ENCODE data around the gene SLC6A17. TPM values are rescaled to one million over a fixed set of nuclear protein-coding genes. Genes with fewer than 3 reads are reported as not detected.
A peak's percentile ranks its signal among the peaks of the same experiment; 100 is the strongest.

SLC6A17 gene
- total RNA-seq, result under 0.01 TPM in 1 of 2 replicates, not detected in the other

DNA sequence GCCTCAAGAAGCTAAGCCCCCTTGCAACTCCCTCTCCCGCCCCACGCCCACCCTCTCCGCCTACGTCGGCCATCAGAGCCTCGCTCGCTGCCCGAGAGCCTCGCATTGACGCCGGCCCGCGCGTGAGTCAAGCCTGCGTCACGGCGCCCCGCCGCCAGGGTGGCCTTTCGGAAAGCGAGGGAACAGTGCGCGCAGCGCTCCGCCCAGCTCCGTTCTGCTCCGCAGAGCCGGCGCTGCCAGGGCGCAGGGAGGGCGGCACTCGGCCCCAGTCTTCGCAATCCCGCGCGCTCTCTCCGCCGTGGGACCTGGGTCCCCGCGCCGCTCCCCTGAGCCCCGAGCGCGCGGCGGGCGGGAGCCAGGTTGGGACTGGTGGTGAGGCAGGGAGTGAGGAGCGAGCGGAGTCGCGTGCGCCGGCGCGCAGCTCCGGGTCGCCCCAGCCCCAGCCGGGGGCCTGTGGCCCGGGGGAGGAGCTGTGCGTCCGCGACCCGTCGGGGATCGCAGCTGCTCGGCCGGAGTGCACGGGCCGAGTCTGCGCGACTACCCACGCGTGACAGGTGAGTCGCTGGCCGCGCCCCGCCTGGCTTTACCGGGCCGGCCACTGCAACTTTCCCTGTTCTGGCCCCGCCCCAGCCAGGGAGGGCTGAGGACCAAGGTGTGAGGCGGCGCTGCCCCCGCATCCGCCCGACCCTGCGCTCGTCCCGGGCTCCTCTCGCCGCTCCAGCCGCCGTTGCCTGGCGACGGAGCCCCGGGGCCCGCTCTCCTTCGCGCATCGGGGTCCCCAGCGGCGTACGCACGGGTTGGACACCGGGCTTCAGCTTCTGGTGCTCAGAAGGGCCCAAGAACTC lies at the start of gene SLC6A17:
TSS of gene SLC6A17 (plus strand) at position 165 of the 845 bp plus-strand sequence. CDS start 16,436 bp downstream, outside the sequence.
- no peak for DNase-seq (ENCODE audit: low read depth, low spot score)

DNA sequence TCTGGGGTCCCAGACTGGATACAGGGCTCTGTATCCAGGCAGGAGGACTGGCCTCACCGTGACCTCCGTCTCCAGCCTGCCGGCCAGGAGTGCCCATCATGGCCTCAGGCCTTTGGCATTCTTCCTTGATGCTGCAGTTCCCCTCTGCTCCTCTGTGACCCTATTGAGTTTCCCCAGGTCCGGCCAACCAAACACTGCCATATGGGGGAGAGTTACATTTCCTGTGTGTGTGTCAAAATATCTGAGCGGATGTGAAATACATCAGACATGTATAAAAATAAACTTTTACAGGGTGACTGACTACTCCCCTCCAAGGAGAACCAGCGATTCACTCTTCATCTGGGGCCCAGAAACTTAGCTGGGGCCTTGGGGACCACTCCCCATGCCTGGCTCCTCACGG lies 48.2 kb upstream of the SLC6A17 start:
- no peak for DNase-seq (ENCODE audit: low read depth, low spot score)

DNA sequence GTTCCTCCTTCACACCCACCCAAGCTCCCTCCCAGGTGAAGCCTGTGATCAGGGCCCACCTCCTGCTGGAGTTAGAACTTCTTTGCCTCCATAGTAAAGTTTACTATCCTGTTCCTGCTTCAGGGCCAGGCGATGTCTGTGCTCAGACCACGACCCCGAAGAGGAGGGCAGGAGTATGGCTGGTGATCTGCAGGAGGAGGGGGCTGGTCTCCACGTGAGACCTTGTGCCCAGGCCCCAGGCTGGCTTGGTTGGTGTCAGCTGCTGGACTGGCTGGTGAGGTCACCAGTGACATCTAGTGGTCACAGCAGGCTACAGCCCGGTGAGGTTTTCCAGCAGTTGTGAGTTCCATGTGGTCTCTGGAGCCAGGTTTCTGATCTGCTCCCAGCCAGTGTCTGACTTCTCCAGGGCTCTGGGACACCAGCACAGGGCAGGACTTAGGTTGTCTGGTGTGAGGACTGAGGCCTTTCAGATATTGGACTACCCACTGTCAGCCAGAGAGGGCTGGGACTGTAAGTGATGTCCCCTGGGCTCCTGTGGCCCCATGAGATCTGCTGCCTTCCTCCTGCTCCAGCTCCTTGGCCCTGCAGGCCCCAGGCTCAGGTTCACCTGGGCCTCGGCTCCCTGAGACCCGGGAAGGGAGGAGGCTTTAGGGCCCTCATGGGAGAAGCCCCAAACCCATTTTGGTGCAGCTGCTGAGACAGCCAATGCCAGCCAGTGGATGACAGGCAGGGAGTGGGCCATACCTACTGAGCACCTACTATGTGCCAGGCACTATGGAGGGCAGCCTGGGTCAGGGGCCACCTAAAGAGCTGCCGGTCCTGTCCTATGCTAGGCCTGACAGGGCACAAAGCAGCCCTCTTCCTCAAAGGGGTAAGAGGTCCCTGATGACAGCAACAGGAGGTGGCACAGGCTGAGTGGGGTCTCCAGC lies 44.0 kb upstream of the SLC6A17 start:
- peak; percentile 36 for DNase-seq (ENCODE audit: low read depth, low spot score)

DNA sequence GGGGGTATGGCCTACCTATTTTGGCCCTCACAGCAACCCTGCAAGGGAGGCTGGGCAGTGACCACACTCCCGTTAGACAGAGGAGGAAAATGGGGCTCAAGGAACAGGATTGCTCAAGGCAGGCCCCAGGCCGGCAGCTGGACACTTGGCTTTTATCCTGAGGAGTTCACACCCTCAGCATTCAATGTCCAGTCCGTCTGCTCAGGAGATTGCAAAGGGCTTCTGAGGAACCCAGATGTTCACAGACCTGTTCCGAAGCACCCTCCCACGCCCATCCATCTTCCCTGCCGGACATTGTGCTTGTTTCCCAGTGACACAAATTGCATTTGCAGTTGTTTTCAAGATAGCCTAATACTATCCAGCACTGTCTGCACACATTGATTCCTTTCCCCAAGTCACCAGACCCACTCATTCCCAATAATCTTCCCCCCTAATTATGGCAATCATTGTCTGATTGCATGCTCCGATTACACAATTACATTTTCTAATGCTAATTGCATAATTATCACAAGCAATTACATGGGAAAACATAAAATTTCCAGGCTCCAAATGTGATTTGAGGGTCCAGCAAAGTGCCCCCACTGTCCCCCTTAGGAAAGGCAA lies 42.3 kb upstream of the SLC6A17 start:
- DNase-seq (ENCODE audit: low read depth, low spot score), result no peak

DNA sequence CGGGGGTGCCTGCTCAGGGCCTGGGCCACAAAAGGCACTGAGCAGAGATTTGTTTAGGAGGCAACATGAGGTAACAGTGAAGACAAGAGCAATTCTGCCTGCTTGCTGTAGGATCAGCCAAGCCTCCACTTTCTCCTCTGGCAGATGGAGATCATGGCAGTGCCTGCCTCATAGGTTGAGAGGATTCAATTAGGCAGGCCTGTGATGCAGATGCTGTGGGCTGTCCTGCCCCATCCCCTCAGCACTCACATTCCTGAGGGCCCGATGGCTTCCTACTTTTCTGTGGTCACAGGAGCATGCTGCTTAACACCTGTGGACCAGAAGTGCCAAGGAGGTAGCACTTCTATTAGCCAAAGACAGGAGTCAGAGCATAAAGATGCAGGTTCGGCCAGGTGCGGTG lies 39.2 kb upstream of the SLC6A17 start:
- DNase-seq (ENCODE audit: low read depth, low spot score), result no peak

DNA sequence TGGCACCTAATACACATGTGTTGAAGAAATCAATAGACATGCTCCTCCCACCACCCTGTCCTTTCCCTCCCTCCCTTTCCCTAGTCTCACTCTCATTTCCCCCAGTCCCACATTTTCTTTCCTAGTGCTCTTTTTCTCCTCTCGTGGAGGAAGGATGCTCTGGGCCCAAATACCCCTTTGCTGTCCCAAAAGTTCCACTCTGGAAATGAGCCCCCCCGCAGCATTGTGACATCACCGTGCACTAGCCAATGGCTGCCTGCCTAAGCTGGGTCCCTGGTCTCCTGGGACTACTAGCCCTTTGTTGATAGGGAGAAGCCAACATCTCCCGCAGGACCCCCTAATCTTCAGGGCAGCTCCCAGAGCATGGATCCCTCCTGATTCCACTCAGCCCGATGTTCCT lies 38.2 kb upstream of the SLC6A17 start, which contains the start of gene UBL4B:
TSS of gene UBL4B (plus strand) at position 301 of the 400 bp plus-strand sequence. CDS start at position 393, 92 bp downstream.
- DNase-seq (ENCODE audit: low read depth, low spot score), result no peak

DNA sequence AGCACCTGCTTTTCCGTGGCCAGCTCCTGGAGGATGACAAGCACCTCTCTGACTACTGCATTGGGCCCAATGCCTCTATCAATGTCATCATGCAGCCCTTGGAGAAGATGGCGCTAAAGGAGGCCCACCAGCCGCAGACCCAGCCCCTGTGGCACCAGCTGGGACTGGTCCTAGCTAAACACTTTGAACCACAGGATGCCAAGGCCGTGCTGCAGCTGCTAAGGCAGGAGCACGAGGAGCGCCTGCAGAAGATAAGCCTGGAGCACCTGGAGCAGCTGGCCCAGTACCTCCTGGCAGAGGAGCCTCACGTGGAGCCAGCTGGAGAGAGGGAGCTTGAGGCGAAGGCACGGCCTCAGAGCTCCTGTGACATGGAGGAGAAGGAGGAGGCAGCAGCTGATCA lies 37.6 kb upstream of the SLC6A17 start:
- no peak for DNase-seq (ENCODE audit: low read depth, low spot score)

DNA sequence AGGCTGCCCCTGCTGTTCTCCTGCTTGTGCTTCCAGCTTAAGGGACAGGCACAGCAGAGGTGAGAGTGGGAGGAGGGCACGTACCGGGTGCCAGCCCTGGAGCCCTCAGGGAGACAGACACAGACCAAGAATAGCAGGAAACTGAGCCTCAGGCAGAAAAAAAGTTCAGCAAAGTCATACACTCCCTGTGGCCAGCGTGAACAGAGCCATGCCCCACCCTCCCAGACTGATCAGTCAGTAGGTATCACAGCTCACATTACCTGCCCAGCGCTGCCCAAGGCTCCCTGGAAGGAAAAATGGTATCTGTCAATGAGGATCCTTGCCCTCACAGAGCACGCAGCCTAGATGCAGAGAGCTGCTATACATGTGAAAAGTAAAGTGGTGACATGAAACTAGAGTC lies 36.7 kb upstream of the SLC6A17 start:
- DNase-seq (ENCODE audit: low read depth, low spot score), result no peak

DNA sequence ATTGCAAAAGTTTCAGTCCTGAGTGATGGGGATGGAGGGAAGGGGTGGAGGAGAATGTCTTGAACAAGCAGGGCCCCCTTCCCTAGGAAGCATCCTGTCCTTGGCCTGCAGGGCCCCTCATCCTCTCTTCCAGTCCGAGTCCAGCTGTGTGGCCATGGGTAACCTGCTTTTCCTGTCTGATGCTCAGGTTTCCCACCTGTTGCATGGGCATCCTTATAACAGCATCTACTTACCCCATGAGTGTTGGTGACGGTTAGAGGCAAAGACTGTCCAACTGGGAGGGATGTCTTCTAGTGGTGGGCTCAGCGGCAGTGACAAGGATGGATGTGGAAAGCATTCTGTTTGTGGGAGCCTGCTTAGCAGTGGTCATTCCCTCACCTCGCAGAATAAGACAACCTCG lies 36.1 kb upstream of the SLC6A17 start:
- no peak for DNase-seq (ENCODE audit: low read depth, low spot score)

DNA sequence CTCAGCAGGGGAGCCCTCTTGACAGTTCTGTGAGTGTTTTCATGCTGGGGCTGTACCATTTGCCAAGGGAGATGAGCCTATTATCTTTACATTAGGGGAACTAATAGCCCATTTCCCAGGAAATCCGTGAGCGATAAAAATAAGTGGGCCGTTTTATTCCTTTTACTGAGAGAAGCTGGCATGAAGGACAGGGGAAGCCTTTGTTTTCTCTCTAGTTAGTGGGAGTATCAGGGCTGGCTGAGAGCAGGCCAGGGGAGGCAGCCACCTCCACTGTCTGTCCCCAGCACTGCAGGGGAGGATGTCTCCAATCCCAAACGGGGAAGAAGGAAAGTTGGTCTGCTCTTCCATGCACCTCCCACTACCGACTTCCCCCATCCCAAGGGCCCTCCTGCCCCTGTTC lies 35.5 kb upstream of the SLC6A17 start:
- no peak for DNase-seq (ENCODE audit: low read depth, low spot score)

DNA sequence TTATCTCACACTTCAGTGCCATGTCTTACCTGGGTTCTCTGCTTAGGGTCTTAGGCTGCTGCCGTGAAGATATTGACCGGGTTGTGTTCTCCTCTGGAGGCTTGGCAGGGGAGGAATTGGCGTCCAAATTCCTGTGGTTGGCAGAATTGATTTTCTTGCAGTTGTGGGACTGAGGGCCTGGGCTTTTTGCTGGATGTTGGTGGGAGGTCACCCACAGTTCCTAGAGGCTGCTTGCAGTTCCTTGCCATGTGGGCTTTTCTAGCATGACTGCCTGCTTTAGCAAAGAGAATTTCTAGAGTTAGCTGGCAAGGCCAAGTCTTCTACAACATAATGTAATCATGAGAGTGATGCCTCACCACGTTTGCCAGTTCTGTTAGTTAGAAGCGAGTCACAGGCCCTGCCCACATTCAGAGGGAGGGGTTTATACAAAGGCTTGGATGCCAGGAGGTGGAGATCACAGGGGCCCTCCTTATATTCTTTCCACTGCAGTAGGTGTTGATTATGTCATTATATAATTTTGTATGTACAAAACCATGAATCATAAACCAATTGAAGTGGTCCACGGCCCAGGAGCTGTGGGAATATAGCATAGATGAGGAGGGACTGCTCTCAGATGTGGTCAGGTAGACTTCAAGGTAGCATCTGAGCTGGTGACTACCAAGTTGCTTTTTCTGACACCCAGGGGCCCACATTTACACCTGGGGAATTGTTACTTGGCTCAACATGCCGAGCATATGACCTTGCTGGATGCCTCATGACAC lies 31.5 kb upstream of the SLC6A17 start:
- DNase-seq (ENCODE audit: low read depth, low spot score), result no peak

DNA sequence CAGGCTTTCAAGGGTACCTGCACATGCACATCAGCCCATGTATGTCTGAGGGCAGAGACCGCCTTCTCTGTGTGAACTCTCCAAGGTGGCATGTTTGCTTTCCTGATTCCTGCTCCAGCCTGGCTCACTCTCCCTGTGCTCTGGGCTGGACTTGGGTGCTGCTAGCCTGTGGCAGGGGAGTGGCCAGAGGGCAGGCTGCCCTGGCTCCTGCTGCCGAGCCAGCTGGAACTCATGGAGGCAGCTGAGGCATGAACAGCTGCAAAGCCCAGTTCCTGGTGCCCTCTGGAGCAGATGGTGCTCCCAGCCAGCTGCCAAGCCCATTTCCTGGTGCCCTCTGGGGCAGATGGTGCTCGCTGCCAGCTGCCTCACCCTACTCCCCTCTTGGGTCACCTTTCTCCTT lies 30.5 kb upstream of the SLC6A17 start:
- DNase-seq (ENCODE audit: low read depth, low spot score), result no peak

DNA sequence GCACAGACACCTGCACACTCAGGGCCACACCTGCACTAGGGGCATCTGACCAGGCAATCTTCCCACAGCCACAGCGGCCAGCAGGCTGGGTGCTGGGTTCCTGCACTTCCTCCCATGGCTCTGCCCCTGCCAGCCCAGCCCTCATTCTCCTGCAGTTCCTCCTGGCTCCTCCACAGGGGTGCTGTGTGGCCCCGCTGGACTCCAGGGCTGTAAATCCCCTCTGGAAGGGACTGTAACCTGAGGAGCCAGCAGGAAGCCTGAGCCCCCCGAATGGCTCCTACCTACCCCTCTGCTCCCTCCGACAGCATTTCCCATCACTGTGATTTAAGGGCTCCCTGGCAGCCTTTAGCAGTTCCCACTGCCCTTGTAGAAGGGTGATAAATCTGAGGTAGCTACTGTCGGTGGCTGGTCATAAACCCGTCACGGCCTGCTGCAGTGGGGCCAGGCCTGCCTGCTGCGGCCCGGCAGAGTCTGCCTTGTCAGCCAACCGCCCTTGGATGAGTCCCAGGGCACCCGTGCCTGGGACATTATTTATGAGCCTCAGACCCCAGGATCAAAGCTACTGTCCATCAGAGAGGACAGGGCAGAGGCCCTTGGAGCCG lies 29.2 kb upstream of the SLC6A17 start:
- DNase-seq (ENCODE audit: low read depth, low spot score), result no peak

DNA sequence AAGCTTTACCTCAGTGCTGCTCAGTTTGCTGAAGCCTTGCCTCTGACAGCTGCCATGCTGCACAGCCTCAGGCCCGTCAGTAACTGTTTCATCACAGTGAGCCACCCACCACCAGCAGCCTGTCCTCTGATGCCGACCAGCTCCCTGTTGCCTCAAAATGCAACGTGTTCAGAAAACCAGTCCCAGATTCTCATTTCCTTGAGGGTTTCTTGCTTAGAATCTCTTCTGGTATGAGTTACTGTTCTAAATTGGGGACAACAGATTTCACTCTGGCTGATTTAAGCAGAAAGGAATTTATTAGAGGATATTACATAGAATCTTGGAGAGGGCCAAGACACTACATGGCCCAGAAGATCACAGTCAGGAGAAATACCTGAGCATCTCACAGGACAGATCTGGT lies 27.1 kb upstream of the SLC6A17 start:
- DNase-seq (ENCODE audit: low read depth, low spot score), result no peak

DNA sequence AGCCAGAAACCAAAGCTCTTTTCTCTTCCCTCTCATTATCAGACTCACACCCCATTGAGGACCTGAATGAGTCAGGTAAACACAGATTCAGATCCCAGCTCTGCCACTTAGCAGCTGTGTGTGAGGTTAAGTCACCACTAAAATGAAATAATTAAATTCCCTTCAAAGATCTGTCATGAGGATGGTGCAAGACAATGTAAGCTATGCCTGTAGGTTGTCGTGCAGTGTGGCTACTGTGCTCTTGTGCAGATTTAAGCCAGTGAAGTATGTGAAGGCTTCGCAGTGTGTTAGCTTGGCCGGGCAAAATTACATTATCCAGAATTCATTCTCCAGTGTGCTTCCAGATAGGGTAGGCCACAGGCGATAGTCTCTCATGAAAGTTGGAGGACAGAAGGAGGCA lies 24.5 kb upstream of the SLC6A17 start:
- no peak for DNase-seq (ENCODE audit: low read depth, low spot score)

DNA sequence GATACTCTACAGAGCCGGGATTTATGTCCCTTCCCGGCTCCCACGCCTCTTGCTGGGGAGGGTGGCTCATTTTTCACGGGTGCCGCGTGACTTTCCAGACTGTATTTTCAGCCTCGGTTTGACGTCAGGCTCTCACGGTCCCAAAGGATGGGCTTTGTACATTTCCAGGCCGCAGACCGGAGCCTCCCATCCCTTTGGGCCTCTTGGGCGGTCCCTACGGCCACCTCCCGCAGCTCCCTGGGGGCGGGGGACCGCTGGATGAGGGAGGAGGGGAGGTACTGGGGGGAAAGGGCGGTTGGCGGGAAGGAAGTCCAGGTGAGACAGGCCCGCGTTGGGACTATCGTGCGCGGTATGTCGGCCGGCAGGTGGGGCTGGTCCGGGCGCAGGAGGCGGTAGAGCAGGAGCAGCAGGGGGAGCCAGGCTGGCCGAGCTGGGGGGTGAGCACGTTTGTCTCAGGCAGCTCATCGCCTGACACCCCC lies 20.1 kb upstream of the SLC6A17 start:
- DNase-seq (ENCODE audit: low read depth, low spot score), result no peak

DNA sequence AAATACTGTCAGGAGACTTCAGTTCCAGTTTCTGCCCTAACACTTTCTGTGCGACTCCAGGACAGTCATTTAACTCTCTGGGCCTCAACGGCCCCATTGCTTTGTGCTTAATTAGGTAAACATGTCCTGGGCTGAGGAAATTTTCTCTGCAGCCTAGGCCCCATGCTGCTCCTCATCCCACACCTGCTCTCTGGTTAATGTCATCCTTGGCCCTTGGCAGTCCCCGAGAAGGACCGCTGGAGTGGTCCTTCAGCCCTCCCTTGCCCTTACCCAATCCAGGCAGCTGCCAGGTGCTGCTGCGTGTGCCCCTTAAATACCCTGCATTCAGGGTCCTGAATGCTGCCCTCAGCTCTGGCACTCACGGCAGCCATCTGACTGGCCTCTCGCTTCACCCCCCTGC lies 19.3 kb upstream of the SLC6A17 start:
- no peak for DNase-seq (ENCODE audit: low read depth, low spot score)

DNA sequence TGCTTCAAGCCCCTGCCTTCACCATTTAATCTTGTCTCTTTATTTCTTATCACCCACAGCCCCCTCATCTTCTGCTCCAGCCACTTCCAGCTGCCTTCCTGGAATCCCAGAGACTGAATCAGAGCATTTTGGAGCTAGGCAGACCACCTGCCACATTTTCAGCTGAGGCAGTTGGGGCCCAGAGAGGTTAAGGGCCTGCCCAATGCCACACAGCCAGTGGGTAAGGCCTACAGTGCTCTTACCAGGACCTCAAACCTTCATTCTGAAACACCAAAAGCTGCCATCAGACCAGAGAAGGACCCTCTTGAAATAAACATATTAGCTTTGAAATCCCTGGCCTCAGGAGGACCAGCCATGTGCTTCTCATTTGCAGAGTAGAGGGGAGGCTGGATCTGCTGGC lies 17.6 kb upstream of the SLC6A17 start:
- no peak for DNase-seq (ENCODE audit: low read depth, low spot score)

DNA sequence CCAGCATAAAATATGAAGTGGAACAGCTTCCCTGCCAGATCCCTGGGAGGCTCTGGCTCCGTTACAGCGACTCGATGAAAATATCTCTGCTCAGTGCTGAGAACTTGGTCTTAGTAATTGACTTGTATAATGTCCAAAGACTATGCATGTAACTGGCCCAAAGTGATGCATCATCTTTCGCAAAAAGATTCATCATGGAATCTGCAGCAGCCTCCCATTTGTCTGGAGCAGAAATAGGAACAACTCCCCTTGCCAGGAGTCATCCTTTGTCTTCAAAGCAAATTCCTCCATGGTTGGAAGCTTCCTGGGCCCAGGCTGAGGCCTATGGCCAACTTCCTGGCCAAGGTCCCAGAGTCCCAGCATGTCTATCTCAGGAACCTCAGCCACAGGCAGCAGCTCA lies 16.9 kb upstream of the SLC6A17 start:
- DNase-seq (ENCODE audit: low read depth, low spot score), result no peak

DNA sequence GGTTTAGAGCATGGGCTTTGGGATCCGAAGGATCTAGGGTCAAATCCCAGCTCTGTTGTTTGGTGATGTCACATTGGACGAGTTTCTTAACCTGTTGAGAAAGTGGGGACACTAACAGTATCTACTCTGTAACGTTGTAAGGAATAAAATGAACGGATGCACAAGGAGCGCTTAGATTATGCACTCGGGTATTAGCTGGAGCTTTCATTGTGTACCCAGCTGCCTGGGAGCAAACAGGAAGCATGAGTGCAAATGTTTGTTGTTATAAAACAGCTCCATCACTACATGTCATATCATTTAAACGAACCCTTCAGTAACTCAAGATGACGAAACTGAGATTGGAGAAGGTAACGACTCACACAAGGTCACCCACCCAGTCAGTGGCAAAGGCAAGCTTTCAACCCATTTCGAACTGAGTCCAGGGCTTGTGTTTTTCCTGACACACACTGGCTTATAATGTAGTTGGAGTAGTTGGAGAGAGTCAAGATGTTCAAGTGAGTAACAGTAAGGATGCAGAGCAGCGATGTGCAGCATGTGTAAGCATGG lies 16.2 kb upstream of the SLC6A17 start:
- no peak for DNase-seq (ENCODE audit: low read depth, low spot score)

All from pulmonary artery endothelial cell (primary cell).